ENCODE results near the gene SSBP3. TPM values are rescaled to one million over a fixed set of nuclear protein-coding genes. Genes with fewer than 3 reads are reported as not detected.
"Not testable (repeated sequence)": the region's sequence is repeated elsewhere in the genome, so short reads cannot be mapped to it uniquely, and the experiment has no call there.

The SSBP3 gene
- total RNA-seq, 2 experiments from 2014 or later: 109 to 111 TPM

- H3K9me3 Mint-ChIP-seq (ENCODE audit: insufficient read depth): no peaks in the 10 kb centered on the region
- H3K27me3 Mint-ChIP-seq (ENCODE audit: low read depth): no peaks in the 10 kb centered on the region
- ChIA-PET POLR2A (no interaction called here), CTCF (no interaction called here)
- no peak for ATAC-seq
- H3K27ac Mint-ChIP-seq: no peak overlapping the region
- H3K4me3 Mint-ChIP-seq: no peak overlapping the region
- peaks cover 15% of the 10 kb centered on the region for H3K4me1 Mint-ChIP-seq (ENCODE audit: low read depth)
- no peak for DNase-seq
- peaks cover 36% of the 10 kb centered on the region for H3K36me3 Mint-ChIP-seq (ENCODE audit: low read depth)
Observed at GRCh38 chr1:54239035-54239383, 167.2 kb downstream of the SSBP3 start.

- ChIA-PET CTCF (no interaction called here), POLR2A (no interaction called here)
- Mint-ChIP-seq H3K4me3 (no peak overlapping the region), H3K9me3 (ENCODE audit: insufficient read depth) (no peaks in the 10 kb centered on the region), H3K27ac (peak overlapping the region; percentile 24), H3K4me1 (ENCODE audit: low read depth) (peaks cover 15% of the 10 kb centered on the region), H3K27me3 (ENCODE audit: low read depth) (no peaks in the 10 kb centered on the region), H3K36me3 (ENCODE audit: low read depth) (peaks cover 34% of the 10 kb centered on the region)
- DNase-seq (no peak), ATAC-seq (no peak)
Observed at GRCh38 chr1:54238353-54239034, 167.7 kb downstream of the SSBP3 start.

DNA sequence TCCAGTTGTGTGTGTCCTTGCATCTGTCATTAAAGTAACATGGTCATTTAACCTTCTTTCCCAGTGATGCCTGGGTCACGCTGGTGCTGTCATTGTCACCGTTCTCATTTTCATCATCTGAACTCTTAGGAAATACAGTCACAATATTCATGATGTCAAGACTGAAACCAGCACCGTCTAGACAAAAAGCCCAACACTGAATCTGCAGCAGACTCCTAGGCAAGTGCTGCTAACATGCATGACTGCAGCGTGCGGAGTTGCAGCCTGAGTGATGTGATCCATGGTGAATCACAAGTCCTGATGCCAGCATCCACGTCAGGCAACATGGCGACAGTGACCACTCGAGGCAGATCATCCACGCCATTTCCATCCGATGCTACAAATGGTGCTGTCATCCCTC is 168.6 kb downstream of the SSBP3 start:
- H3K36me3 Mint-ChIP-seq (ENCODE audit: low read depth): peaks cover 33% of the 10 kb centered on the region
- ChIA-PET CTCF (no interaction called here), POLR2A (no interaction called here)
- H3K4me1 Mint-ChIP-seq (ENCODE audit: low read depth): peaks cover 11% of the 10 kb centered on the region
- H3K9me3 Mint-ChIP-seq (ENCODE audit: insufficient read depth): no peaks in the 10 kb centered on the region
- H3K4me3 Mint-ChIP-seq: no peak overlapping the region
- no peak overlapping the region for H3K27ac Mint-ChIP-seq
- no peaks in the 10 kb centered on the region for H3K27me3 Mint-ChIP-seq (ENCODE audit: low read depth)
- no peak for DNase-seq
- no peak for ATAC-seq

- Mint-ChIP-seq H3K4me1 (ENCODE audit: low read depth) (peaks cover 28% of the 10 kb centered on the region), H3K36me3 (ENCODE audit: low read depth) (peaks cover 43% of the 10 kb centered on the region), H3K9me3 (ENCODE audit: insufficient read depth) (no peaks in the 10 kb centered on the region), H3K27me3 (ENCODE audit: low read depth) (no peaks in the 10 kb centered on the region), H3K4me3 (no peak overlapping the region), H3K27ac (no peak overlapping the region)
- CTCF ChIA-PET: no interaction called here
- POLR2A ChIA-PET: no interaction called here
- no peak for DNase-seq
- ATAC-seq: no peak
Observed at GRCh38 chr1:54234284-54234683, 171.9 kb downstream of the SSBP3 start.

GRCh38 chr1:54233196-54233595 is 173.0 kb downstream of the SSBP3 start:
- H3K9me3 Mint-ChIP-seq (ENCODE audit: insufficient read depth); POLR2A ChIA-PET; H3K4me3 Mint-ChIP-seq; H3K27ac Mint-ChIP-seq; DNase-seq; CTCF ChIA-PET; H3K27me3 Mint-ChIP-seq (ENCODE audit: low read depth); ATAC-seq: not testable (repeated sequence)
- Mint-ChIP-seq H3K4me1 (ENCODE audit: low read depth) (peaks cover 34% of the 10 kb centered on the region), H3K36me3 (ENCODE audit: low read depth) (peaks cover 40% of the 10 kb centered on the region)

GRCh38 chr1:54230507-54231339 is 175.5 kb downstream of the SSBP3 start:
- H3K9me3 Mint-ChIP-seq (ENCODE audit: insufficient read depth): no peaks in the 10 kb centered on the region
- POLR2A ChIA-PET: no interaction called here
- ATAC-seq: no peak
- H3K4me1 Mint-ChIP-seq (ENCODE audit: low read depth): peaks cover 35% of the 10 kb centered on the region
- H3K36me3 Mint-ChIP-seq (ENCODE audit: low read depth): peaks cover 34% of the 10 kb centered on the region
- H3K27me3 Mint-ChIP-seq (ENCODE audit: low read depth): no peaks in the 10 kb centered on the region
- H3K27ac Mint-ChIP-seq: peak overlapping the region; percentile 37
- CTCF ChIA-PET: no interaction called here
- no peak for DNase-seq
- peak overlapping the region; percentile 7 for H3K4me3 Mint-ChIP-seq

DNA sequence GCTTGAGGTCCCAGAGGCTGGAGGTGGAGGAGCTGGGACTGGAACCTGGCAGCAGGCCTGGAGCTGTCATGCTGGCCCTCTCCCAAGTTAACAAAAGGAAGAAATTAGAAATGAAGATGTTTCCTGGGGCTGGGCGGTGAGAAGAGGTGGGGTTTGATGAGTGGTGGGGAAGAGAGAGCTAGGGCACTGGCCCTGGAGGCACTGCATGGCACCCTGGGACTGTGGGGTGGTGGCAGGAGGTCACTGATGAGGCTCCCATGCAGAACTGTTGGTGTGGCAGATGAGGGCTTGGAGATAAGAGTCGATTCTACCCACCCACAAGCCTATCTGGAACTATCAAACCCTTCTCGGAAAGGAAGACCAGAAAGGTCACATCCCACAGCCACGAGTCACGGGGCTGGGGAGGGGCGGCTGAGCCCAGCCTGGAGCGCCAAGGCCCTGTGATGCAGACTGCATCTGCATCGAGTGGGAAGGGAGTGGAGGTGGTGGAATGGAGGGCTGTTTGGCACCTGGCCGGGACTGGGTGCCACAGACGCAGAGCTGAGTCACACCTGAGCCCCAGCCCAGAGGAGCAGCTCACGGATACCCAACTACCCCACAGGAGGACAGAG is 176.8 kb downstream of the SSBP3 start:
- Mint-ChIP-seq H3K27ac (peak overlapping the region; percentile 74), H3K4me1 (ENCODE audit: low read depth) (peaks cover 30% of the 10 kb centered on the region), H3K4me3 (peak overlapping the region; percentile 43), H3K27me3 (ENCODE audit: low read depth) (no peaks in the 10 kb centered on the region), H3K9me3 (ENCODE audit: insufficient read depth) (no peaks in the 10 kb centered on the region), H3K36me3 (ENCODE audit: low read depth) (peaks cover 38% of the 10 kb centered on the region)
- peak; percentile 61 for ATAC-seq
- ChIA-PET CTCF (no interaction called here), POLR2A (interaction anchor here (0.6 kb wide), 1 partner anchor 97 kb away, joined by 3 read pairs; no protein-coding TSS in a partner anchor)
- DNase-seq: peak; percentile 30

GRCh38 chr1:54228638-54229079 is 177.5 kb downstream of the SSBP3 start:
- ATAC-seq (no peak), DNase-seq (no peak)
- no peaks in the 10 kb centered on the region for H3K27me3 Mint-ChIP-seq (ENCODE audit: low read depth)
- ChIA-PET CTCF (no interaction called here), POLR2A (no interaction called here)
- H3K4me3 Mint-ChIP-seq: no peak overlapping the region
- no peaks in the 10 kb centered on the region for H3K9me3 Mint-ChIP-seq (ENCODE audit: insufficient read depth)
- H3K4me1 Mint-ChIP-seq (ENCODE audit: low read depth): peaks cover 29% of the 10 kb centered on the region
- peaks cover 41% of the 10 kb centered on the region for H3K36me3 Mint-ChIP-seq (ENCODE audit: low read depth)
- H3K27ac Mint-ChIP-seq: no peak overlapping the region

GRCh38 chr1:54227891-54228310 is 178.3 kb downstream of the SSBP3 start:
- H3K4me3 Mint-ChIP-seq: no peak overlapping the region
- ChIA-PET CTCF (interaction anchor here (0.8 kb wide), 1 partner anchor 261 kb away, joined by 4 read pairs; no protein-coding TSS in a partner anchor), POLR2A (no interaction called here)
- H3K27ac Mint-ChIP-seq: peak overlapping the region; percentile 60
- H3K9me3 Mint-ChIP-seq (ENCODE audit: insufficient read depth): no peaks in the 10 kb centered on the region
- no peak for DNase-seq
- ATAC-seq: no peak
- H3K36me3 Mint-ChIP-seq (ENCODE audit: low read depth): peaks cover 42% of the 10 kb centered on the region
- peaks cover 29% of the 10 kb centered on the region for H3K4me1 Mint-ChIP-seq (ENCODE audit: low read depth)
- H3K27me3 Mint-ChIP-seq (ENCODE audit: low read depth): no peaks in the 10 kb centered on the region

DNA sequence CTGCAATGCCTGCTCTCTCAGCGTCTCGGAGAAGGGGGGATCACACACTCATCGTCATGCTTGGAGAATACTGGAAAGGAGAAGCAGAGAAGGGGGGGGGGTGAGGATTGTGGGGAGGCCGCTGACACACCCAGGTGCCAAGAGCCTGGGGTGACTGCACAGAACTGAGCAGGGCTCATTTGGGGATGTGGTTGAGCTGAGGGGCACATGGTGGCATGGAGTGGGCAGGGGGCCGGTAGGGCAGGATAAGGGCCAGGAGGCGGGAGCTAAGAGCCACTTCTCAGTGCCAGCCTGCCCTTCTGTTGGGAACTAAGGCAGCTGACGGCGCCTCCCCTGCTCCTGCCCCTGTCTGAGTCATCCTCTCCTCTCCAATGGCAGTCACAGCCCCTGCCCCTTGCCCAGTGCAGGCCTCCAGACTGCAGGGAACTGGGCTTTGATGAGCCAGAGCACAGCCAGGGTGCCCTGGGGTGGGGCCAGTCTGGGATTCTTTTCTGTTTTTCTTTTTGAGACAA is 179.0 kb downstream of the SSBP3 start:
- Mint-ChIP-seq H3K27ac (no peak overlapping the region), H3K36me3 (ENCODE audit: low read depth) (peaks cover 42% of the 10 kb centered on the region), H3K4me1 (ENCODE audit: low read depth) (peaks cover 33% of the 10 kb centered on the region), H3K27me3 (ENCODE audit: low read depth) (no peaks in the 10 kb centered on the region), H3K4me3 (no peak overlapping the region), H3K9me3 (ENCODE audit: insufficient read depth) (no peaks in the 10 kb centered on the region)
- DNase-seq (no peak), ATAC-seq (no peak)
- CTCF ChIA-PET: no interaction called here
- POLR2A ChIA-PET: no interaction called here

- peaks cover 41% of the 10 kb centered on the region for H3K36me3 Mint-ChIP-seq (ENCODE audit: low read depth)
- peaks cover 31% of the 10 kb centered on the region for H3K4me1 Mint-ChIP-seq (ENCODE audit: low read depth)
- H3K9me3 Mint-ChIP-seq (ENCODE audit: insufficient read depth): no peaks in the 10 kb centered on the region
- no peak overlapping the region for H3K4me3 Mint-ChIP-seq
- no peak overlapping the region for H3K27ac Mint-ChIP-seq
- ChIA-PET POLR2A (no interaction called here), CTCF (no interaction called here)
- H3K27me3 Mint-ChIP-seq (ENCODE audit: low read depth): no peaks in the 10 kb centered on the region
- no peak for DNase-seq
- ATAC-seq: no peak
Observed at GRCh38 chr1:54225986-54226559, 180.1 kb downstream of the SSBP3 start.

DNA sequence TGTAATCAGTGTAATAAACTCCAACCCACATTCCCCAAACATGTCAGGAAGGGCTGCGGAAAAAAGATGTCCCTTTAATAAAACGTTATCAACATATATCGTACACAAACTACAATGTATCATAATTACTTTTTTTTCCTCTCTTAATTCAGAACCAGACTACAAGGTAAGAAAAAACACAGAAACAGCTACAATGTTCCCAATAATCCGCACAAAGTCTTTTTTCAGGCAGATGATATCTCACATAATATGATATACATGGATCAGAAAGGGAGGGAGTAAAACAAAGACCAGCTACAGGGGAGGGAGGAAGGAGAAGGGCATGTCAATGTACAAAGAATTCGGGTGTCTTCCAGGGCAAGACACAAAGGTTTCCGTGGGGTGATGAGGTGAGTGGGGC is 180.8 kb downstream of the SSBP3 start:
- Mint-ChIP-seq H3K4me3 (no peak overlapping the region), H3K4me1 (ENCODE audit: low read depth) (peaks cover 24% of the 10 kb centered on the region), H3K27ac (peak overlapping the region; percentile 2), H3K27me3 (ENCODE audit: low read depth) (no peaks in the 10 kb centered on the region), H3K9me3 (ENCODE audit: insufficient read depth) (no peaks in the 10 kb centered on the region), H3K36me3 (ENCODE audit: low read depth) (peaks cover 36% of the 10 kb centered on the region)
- ATAC-seq: no peak
- POLR2A ChIA-PET: no interaction called here
- DNase-seq: no peak
- CTCF ChIA-PET: no interaction called here

Data from activated CD8-positive, alpha-beta T cell treated with anti-CD3 and anti-CD28 coated beads, Interleukin-2, amount 10 ng/mL, durations not matched to agents 7 days and 5 days (primary cell).